Esophagus (tissue), 2 donors: ENCODE results near the gene FAT2. TPM values are rescaled to one million over a fixed set of nuclear protein-coding genes. Genes with fewer than 3 reads are reported as not detected.

ENCODE experiments used
- H3K27ac ChIP-seq, 2 donors: one replicate each; pipeline ENCODE4 v1.5.1; 2013; ENCODE audit warnings: low read depth in 2 of 2, mild to moderate bottlenecking in 2 of 2, inconsistent platforms in 1 of 2, low read length in 1 of 2, moderate library complexity in 1 of 2
- H3K27me3 ChIP-seq, 2 donors: one replicate each; pipeline ENCODE4 v1.6.1; 2013; ENCODE audit warnings: low read length in 2 of 2, control low read depth in 1 of 2, mild to moderate bottlenecking in 1 of 2; ENCODE audit not compliant: insufficient read depth in 2 of 2, control insufficient read depth in 1 of 2
- H3K36me3 ChIP-seq, 2 donors: one replicate each; pipeline ENCODE4 v1.6.1; 2013; ENCODE audit warnings: low read length in 1 of 2; ENCODE audit not compliant: control insufficient read depth in 2 of 2, insufficient read depth in 2 of 2
- H3K4me1 ChIP-seq, 2 donors: one replicate each; pipeline ENCODE4 v1.6.1; 2013; ENCODE audit warnings: low read length in 1 of 2; ENCODE audit not compliant: control insufficient read depth in 2 of 2, insufficient read depth in 2 of 2
- H3K4me3 ChIP-seq, 2 donors: one replicate each; pipeline ENCODE4 v1.5.1; 2013; ENCODE audit warnings: low read length in 2 of 2, mild to moderate bottlenecking in 2 of 2, low read depth in 1 of 2, moderate library complexity in 1 of 2
- H3K9me3 ChIP-seq, 2 donors: one replicate each; pipeline ENCODE4 v1.6.1; 2013; ENCODE audit warnings: mild to moderate bottlenecking in 2 of 2, low read depth in 1 of 2, low read length in 1 of 2, moderate library complexity in 1 of 2; ENCODE audit not compliant: control insufficient read depth in 2 of 2, insufficient read depth in 1 of 2
- WGBS, 2 donors: extraction: QIAGEN DNeasy Blood & Tissue Kit; methylation state at CpG; one replicate each; pipeline ENCODE4 v1.1.7; 2013; 5-methylcytosine and 5-hydroxymethylcytosine counted together
- polyA plus RNA-seq, 2 donors: library from polyadenylated mRNA; stranded (reverse); fragments of 200-250 nt; gene quantifications; one replicate each; pipeline ENCODE4 v1.2.3, GENCODE V29; 2013
- donor health status: healthy with polysubstance abuse.
- donor health status: Bipolar disorder and iron deficiency.

FAT2 gene
- polyA plus RNA-seq, 2 donors: 29.5 to 33.8 TPM

GRCh38 chr5:151628112-151628823 is 37.1 kb upstream of the FAT2 start:
- Histone ChIP-seq H3K36me3 (no peaks in the 10 kb centered on the region), H3K27me3 (no peaks in the 10 kb centered on the region), H3K27ac (peak overlapping the region; percentile 60 to 87), H3K9me3 (no peaks in the 10 kb centered on the region), H3K4me1 (peaks cover 2 to 14% of the 10 kb centered on the region in 2 donors), H3K4me3 (no peak overlapping the region)
- 37 to 54% methylated on average over 7 of the region's 7 CpGs for WGBS, 2 donors

GRCh38 chr5:151627650-151628049 is 36.5 kb upstream of the FAT2 start:
- Histone ChIP-seq H3K4me3 (no peak overlapping the region), H3K4me1 (peaks cover 2 to 10% of the 10 kb centered on the region in 2 donors), H3K9me3 (no peaks in the 10 kb centered on the region), H3K27me3 (no peaks in the 10 kb centered on the region), H3K36me3 (no peaks in the 10 kb centered on the region), H3K27ac (peak overlapping the region; percentile 60 to 87)
- 68% methylated on average over 6 of the region's 6 CpGs for WGBS, 2 donors

- 75 to 79% methylated on average over 9 of the region's 9 CpGs for WGBS, 2 donors
- H3K27ac ChIP-seq: no peak overlapping the region
- no peaks in the 10 kb centered on the region for H3K27me3 ChIP-seq
- H3K4me3 ChIP-seq: no peak overlapping the region
- H3K36me3 ChIP-seq: no peaks in the 10 kb centered on the region
- peaks cover 2 to 7% of the 10 kb centered on the region in 2 donors for H3K4me1 ChIP-seq
- H3K9me3 ChIP-seq: no peaks in the 10 kb centered on the region
Measured at GRCh38 chr5:151625285-151625684, 34.2 kb upstream of the FAT2 start.

GRCh38 chr5:151624476-151624875 is 33.3 kb upstream of the FAT2 start:
- WGBS, 2 donors: 37 to 47% methylated on average over 8 of the region's 8 CpGs
- H3K27ac ChIP-seq: peak overlapping the region; percentile 36 to 48

GRCh38 chr5:151622367-151623088 is 31.4 kb upstream of the FAT2 start:
- 43 to 53% methylated on average over 12 of the region's 12 CpGs for WGBS, 2 donors
- H3K4me1 ChIP-seq: peaks cover 0 to 13% of the 10 kb centered on the region in 2 donors

More at GRCh38 chr5:151624476-151624875, 33.3 kb upstream of the FAT2 start:
- Histone ChIP-seq H3K36me3 (no peaks in the 10 kb centered on the region), H3K4me3 (no peak overlapping the region), H3K4me1 (peaks cover 2 to 11% of the 10 kb centered on the region in 2 donors), H3K27me3 (no peaks in the 10 kb centered on the region), H3K9me3 (no peaks in the 10 kb centered on the region)

GRCh38 chr5:151620461-151620840 is 29.3 kb upstream of the FAT2 start:
- no peak overlapping the region for H3K4me3 ChIP-seq
- H3K27ac ChIP-seq: peak overlapping the region; percentile 55 to 86
- H3K36me3 ChIP-seq: no peaks in the 10 kb centered on the region
- no peaks in the 10 kb centered on the region for H3K9me3 ChIP-seq
- H3K27me3 ChIP-seq: no peaks in the 10 kb centered on the region
- WGBS, 2 donors: 49 to 67% methylated on average over 6 of the region's 6 CpGs
- peaks cover 0 to 22% of the 10 kb centered on the region in 2 donors for H3K4me1 ChIP-seq

More at GRCh38 chr5:151622367-151623088, 31.4 kb upstream of the FAT2 start:
- H3K4me3 ChIP-seq: no peak overlapping the region
- H3K9me3 ChIP-seq: no peaks in the 10 kb centered on the region
- no peaks in the 10 kb centered on the region for H3K27me3 ChIP-seq
- H3K27ac ChIP-seq: peak overlapping the region; percentile 76 to 79
- no peaks in the 10 kb centered on the region for H3K36me3 ChIP-seq

- WGBS, 2 donors: 38 to 45% methylated on average over 6 of the region's 6 CpGs
Measured at GRCh38 chr5:151619812-151620460, 28.8 kb upstream of the FAT2 start.

GRCh38 chr5:151618907-151619306 is 27.8 kb upstream of the FAT2 start:
- H3K27ac ChIP-seq: peak overlapping the region; percentile 65 to 86
- H3K9me3 ChIP-seq: no peaks in the 10 kb centered on the region
- WGBS, 2 donors: 22 to 25% methylated on average over 2 of the region's 2 CpGs
- no peaks in the 10 kb centered on the region for H3K27me3 ChIP-seq
- H3K4me3 ChIP-seq: no peak overlapping the region
- no peaks in the 10 kb centered on the region for H3K36me3 ChIP-seq
- H3K4me1 ChIP-seq: peaks cover 2 to 31% of the 10 kb centered on the region in 2 donors

More at GRCh38 chr5:151619812-151620460, 28.8 kb upstream of the FAT2 start:
- no peaks in the 10 kb centered on the region for H3K9me3 ChIP-seq
- peak overlapping the region; percentile 65 to 86 for H3K27ac ChIP-seq
- H3K27me3 ChIP-seq: no peaks in the 10 kb centered on the region
- peaks cover 2 to 26% of the 10 kb centered on the region in 2 donors for H3K4me1 ChIP-seq
- no peaks in the 10 kb centered on the region for H3K36me3 ChIP-seq
- H3K4me3 ChIP-seq: no peak overlapping the region

GRCh38 chr5:151617841-151618710 is 26.9 kb upstream of the FAT2 start:
- Histone ChIP-seq H3K9me3 (no peaks in the 10 kb centered on the region), H3K4me1 (peaks cover 2 to 31% of the 10 kb centered on the region in 2 donors), H3K36me3 (no peaks in the 10 kb centered on the region), H3K27me3 (no peaks in the 10 kb centered on the region), H3K27ac (peak overlapping the region; percentile 65 to 74), H3K4me3 (no peak overlapping the region)
- 51 to 64% methylated on average over 3 of the region's 3 CpGs for WGBS, 2 donors
